HG03139 (cell line): ENCODE data around the gene ANKRD2.

ENCODE experiments used
- ATAC-seq: cut with Tn5 transposase; IDR thresholded peaks from one replicate; pipeline ENCODE4 v1.9.1; 2021; ENCODE audit not compliant: unreplicated experiment

Gene ANKRD2

GRCh38 chr10:97590748-97591495 lies 18.3 kb downstream of the ANKRD2 start:
- ATAC-seq: no peak

- ATAC-seq: no peak
Observed at GRCh38 chr10:97593421-97593820, 20.8 kb downstream of the ANKRD2 start.

- ATAC-seq: no peak
Observed at GRCh38 chr10:97596101-97597082, 23.8 kb downstream of the ANKRD2 start.

GRCh38 chr10:97597778-97598177 lies 25.2 kb downstream of the ANKRD2 start:
- no peak for ATAC-seq

GRCh38 chr10:97598407-97599271 lies 26.1 kb downstream of the ANKRD2 start:
- no peak for ATAC-seq

GRCh38 chr10:97599272-97599619 lies 26.7 kb downstream of the ANKRD2 start:
- ATAC-seq: no peak

GRCh38 chr10:97600616-97601015 lies 28.0 kb downstream of the ANKRD2 start:
- no peak for ATAC-seq

GRCh38 chr10:97601268-97602215 lies 29.0 kb downstream of the ANKRD2 start:
- no peak for ATAC-seq

GRCh38 chr10:97607095-97607636 lies 34.6 kb downstream of the ANKRD2 start:
- no peak for ATAC-seq

GRCh38 chr10:97608991-97609561 lies 36.5 kb downstream of the ANKRD2 start:
- no peak for ATAC-seq

- no peak for ATAC-seq
Observed at GRCh38 chr10:97611473-97611872, 38.9 kb downstream of the ANKRD2 start.

GRCh38 chr10:97612386-97612785 lies 39.8 kb downstream of the ANKRD2 start:
- ATAC-seq: no peak

GRCh38 chr10:97618285-97618684 lies 45.7 kb downstream of the ANKRD2 start:
- no peak for ATAC-seq

GRCh38 chr10:97618733-97619132 lies 46.2 kb downstream of the ANKRD2 start:
- no peak for ATAC-seq

GRCh38 chr10:97623277-97623676 lies 50.7 kb downstream of the ANKRD2 start:
- ATAC-seq: no peak

GRCh38 chr10:97627731-97628130 lies 55.2 kb downstream of the ANKRD2 start:
- ATAC-seq: no peak

- no peak for ATAC-seq
Observed at GRCh38 chr10:97628228-97628627, 55.6 kb downstream of the ANKRD2 start.

- ATAC-seq: no peak
Observed at GRCh38 chr10:97629289-97629688, 56.7 kb downstream of the ANKRD2 start.

GRCh38 chr10:97631098-97631497 lies 58.5 kb downstream of the ANKRD2 start:
- ATAC-seq: no peak
